Ovary (tissue), 9 donors: ENCODE data around the gene ZP3. TPM values are rescaled to one million over a fixed set of nuclear protein-coding genes. Genes with fewer than 3 reads are reported as not detected.
"Not testable (repeated sequence)": the region's sequence is repeated elsewhere in the genome, so short reads cannot be mapped to it uniquely, and the experiment has no call there.

Experiments
- DNase-seq, 5 donors: peaks; one replicate each; pipeline ENCODE4 v3.0.0-alpha.2; 2019 to 2020
- H3K27ac ChIP-seq, 2 donors: fragments of 200-600 bp; one replicate each; pipeline versions ENCODE4 v1.5.1 to v1.8.0; 2019 to 2022
- H3K27me3 ChIP-seq: fragments of 200-600 bp; one replicate; pipeline ENCODE4 v1.8.0; 2022
- H3K36me3 ChIP-seq: fragments of 200-600 bp; sonication (generic); one replicate; pipeline ENCODE4 v1.5.1; 2019
- H3K4me1 ChIP-seq: one replicate; pipeline ENCODE4 v1.8.1; 2013; ENCODE audit warnings: mild to moderate bottlenecking, moderate library complexity; ENCODE audit not compliant: insufficient read depth
- H3K4me3 ChIP-seq: fragments of 200-600 bp; sonication (generic); one replicate; pipeline ENCODE4 v1.5.1; 2017
- H3K9me3 ChIP-seq, 2 donors: fragments of 200-600 bp in 1 of 2; sonication (generic) in 1 of 2; one replicate each; pipeline versions ENCODE4 v1.5.1 to v1.8.1; 2013 to 2019; ENCODE audit warnings: mild to moderate bottlenecking in 1 of 2, moderate library complexity in 1 of 2
- CTCF ChIP-seq, 3 donors: fragments of 450-650 bp in 2 of 3; fragments of 200-600 bp in 1 of 3; IDR thresholded peaks; one replicate each; pipeline versions ENCODE4 v1.5.1 to v1.8.0; 2016 to 2022; ENCODE audit warnings: antibody characterized with exemption in 3 of 3, mild to moderate bottlenecking in 1 of 3
- EP300 ChIP-seq: sonication (generic); formaldehyde crosslinking; IDR thresholded peaks from one replicate; pipeline ENCODE4 v1.6.1; 2017; ENCODE audit warnings: antibody characterized with exemption
- POLR2A ChIP-seq: fragments of 450-650 bp; IDR thresholded peaks from one replicate; pipeline ENCODE4 v1.6.1; 2017; ENCODE audit warnings: antibody characterized with exemption, mild to moderate bottlenecking, moderate library complexity
- WGBS, 3 donors: extraction: QIAGEN DNeasy Blood & Tissue Kit in 1 of 3; methylation state at CpG; one replicate each; pipeline versions ENCODE4 v1.1.5 to v1.1.7; 2013 to 2017; 5-methylcytosine and 5-hydroxymethylcytosine counted together
- intact Hi-C, 4 donors: fragments of 100-400 bp; cut with DNase I; formaldehyde crosslinking; loops; one replicate each; pipeline versions ENCODE4 v1.11.0 to v1.15.1; 2022 to 2023
- polyA plus RNA-seq, 2 donors: library from polyadenylated mRNA; stranded (reverse); fragments of 200-250 nt in 1 of 2; fragments of 350-450 nt in 1 of 2; fragmentation: Illumina TruSeq in 1 of 2; extraction: RNeasy Lipid Tissue Mini Kit (QIAGEN cat#74804) in 1 of 2; gene quantifications; one replicate each; pipeline ENCODE4 v1.2.3, GENCODE V29; 2013 to 2014
- total RNA-seq, 7 donors: library from RNA; depleted of rRNA in 2 of 7; stranded (reverse); fragments of >200 nt in 2 of 7; fragmentation: NEBNext Ultra II Directional in 3 of 7; extraction: Animal tissue kit (Norgen Biotek cat#: 25700) in 3 of 7; gene quantifications; one replicate each; pipeline versions ENCODE4 v1.1.0 to v1.2.4, GENCODE V29; 2016 to 2023
- donor health status: DM: no; HTN: no; CAD: no; lungs with moderate emphysema.
- donor health status: DM: no; HTN: no; CAD: no.
- donor health status: Bipolar disorder and iron deficiency.
- donor health status: DM: yes; HTN: yes; CAD: no.
- donor health status: DM: no; HTN: no; CAD: no.
- donor health status: DM: yes; HTN: yes; CAD: no.

The ZP3 gene
- total and polyA plus RNA-seq, 9 donors = 0.73 to 22.0 (median 5.3) TPM

- H3K9me3 ChIP-seq = no peaks in the 10 kb centered on the region
- 34 to 40% (median 36%) methylated on average over 12 of the region's 12 CpGs for WGBS, 3 donors
- no peaks in the 10 kb centered on the region for H3K36me3 ChIP-seq
- intact Hi-C loops = no loop called here
- TF ChIP-seq CTCF (IDR thresholded peaks at IDR 0.05) (no peak), EP300 (no peak), POLR2A (no peak)
- peaks cover 9% of the 10 kb centered on the region for H3K4me1 ChIP-seq
- no peak for DNase-seq
- H3K4me3 ChIP-seq = peak overlapping the region; percentile 21
- no peaks in the 10 kb centered on the region for H3K27me3 ChIP-seq
- peak overlapping the region; percentile 55 to 89 for H3K27ac ChIP-seq
These were observed 32.1 kb upstream of the ZP3 start for GRCh38 chr7:76392531-76393115.

DNA sequence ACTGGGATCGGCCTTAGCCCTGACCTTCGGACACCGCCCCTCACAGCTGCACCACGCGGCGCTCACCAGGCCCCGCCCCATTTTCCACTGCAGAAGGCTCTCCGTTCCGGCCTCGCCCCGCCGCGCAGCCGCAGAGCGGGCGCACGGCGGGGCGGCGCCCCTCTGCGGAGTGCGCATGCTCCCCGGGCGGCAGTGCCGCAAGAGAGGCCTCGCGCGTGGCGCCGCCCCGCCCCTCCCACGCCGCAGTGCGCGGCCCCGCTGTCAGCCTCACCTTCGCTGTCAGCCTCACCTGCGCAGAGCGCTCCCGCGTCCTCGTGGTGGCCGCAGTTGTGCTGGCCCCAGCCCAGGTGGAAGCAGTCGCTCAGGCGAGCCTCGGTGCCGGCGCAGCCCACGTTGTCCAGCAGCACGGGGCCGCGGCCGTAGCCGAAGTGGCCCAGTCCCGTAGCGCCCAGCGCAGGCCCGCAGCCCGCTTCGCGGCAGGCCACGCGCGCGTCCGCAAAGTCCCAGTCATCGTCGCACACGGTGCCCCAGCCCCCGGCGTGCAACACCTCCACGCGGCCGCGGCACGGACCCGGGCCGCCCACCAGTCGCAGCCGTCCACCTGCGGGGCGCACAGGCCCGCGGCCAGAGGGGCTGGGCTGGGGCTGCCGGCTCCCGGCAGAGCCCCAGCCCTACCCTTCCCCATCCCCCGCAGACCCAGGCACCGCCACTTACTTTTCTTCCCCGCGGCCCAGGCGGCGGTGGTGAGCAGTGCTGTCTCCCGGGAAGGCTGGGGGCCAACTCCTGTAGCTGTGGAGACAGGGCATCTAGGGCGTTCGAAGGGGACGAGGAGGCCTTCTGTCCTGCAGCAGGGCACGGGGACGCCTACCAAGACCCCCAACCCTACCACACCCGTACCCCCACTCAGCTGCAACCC, 31.4 kb upstream of the ZP3 start:
- Histone ChIP-seq H3K4me3 (peak overlapping the region; percentile 56), H3K27me3 (no peaks in the 10 kb centered on the region), H3K27ac (peak overlapping the region; percentile 65 to 89), H3K4me1 (peaks cover 9% of the 10 kb centered on the region), H3K9me3 (no peaks in the 10 kb centered on the region), H3K36me3 (no peaks in the 10 kb centered on the region)
- intact Hi-C loops = no loop called here
- DNase-seq = peak; percentile 94 to 96 (median 95)
- 2 to 3% (median 3%) methylated on average over 75 to 99 of the region's 99 CpGs for WGBS, 3 donors
- peak; percentile 92 for TF ChIP-seq POLR2A
- peak in 2 of 3 donors; percentile 17 to 32 for TF ChIP-seq CTCF (IDR thresholded peaks at IDR 0.05)
- no peak for TF ChIP-seq EP300

- no peak overlapping the region for H3K27ac ChIP-seq
- no peak for DNase-seq
- H3K4me3 ChIP-seq = no peak overlapping the region
- H3K9me3 ChIP-seq = no peaks in the 10 kb centered on the region
- 90 to 93% (median 91%) methylated on average over 9 of the region's 9 CpGs for WGBS, 3 donors
- H3K27me3 ChIP-seq = no peaks in the 10 kb centered on the region
- peaks cover 9% of the 10 kb centered on the region for H3K4me1 ChIP-seq
- no peaks in the 10 kb centered on the region for H3K36me3 ChIP-seq
- no peak for TF ChIP-seq POLR2A
- no peak for TF ChIP-seq EP300
- intact Hi-C loops = no loop called here
These were observed 29.8 kb upstream of the ZP3 start for GRCh38 chr7:76394957-76395356.

- H3K27ac ChIP-seq, H3K4me1 ChIP-seq, DNase-seq, H3K4me3 ChIP-seq, H3K9me3 ChIP-seq, H3K27me3 ChIP-seq, intact Hi-C loops, H3K36me3 ChIP-seq: not testable (repeated sequence)
- WGBS, 3 donors = 83 to 87% (median 85%) methylated on average over 11 of the region's 11 CpGs
These were observed 29.2 kb upstream of the ZP3 start for GRCh38 chr7:76395605-76395964.

GRCh38 chr7:76395965-76396726, 28.6 kb upstream of the ZP3 start:
- TF ChIP-seq EP300 = no peak
- TF ChIP-seq CTCF (IDR thresholded peaks at IDR 0.05) = no peak
- no peak for TF ChIP-seq POLR2A
- no peak overlapping the region for H3K27ac ChIP-seq
- H3K36me3 ChIP-seq = no peaks in the 10 kb centered on the region
- H3K9me3 ChIP-seq = no peaks in the 10 kb centered on the region
- no peaks in the 10 kb centered on the region for H3K27me3 ChIP-seq
- DNase-seq = peak in 3 of 5 donors; percentile 41 to 47 (median 42)
- 28 to 39% (median 35%) methylated on average over 13 of the region's 13 CpGs for WGBS, 3 donors
- no peak overlapping the region for H3K4me3 ChIP-seq
- H3K4me1 ChIP-seq = peaks cover 9% of the 10 kb centered on the region
- intact Hi-C loops = no loop called here
